DMS 273 (cell line): ENCODE measurements around the gene SHLD2.
"Not testable (repeated sequence)": the region's sequence is repeated elsewhere in the genome, so short reads cannot be mapped to it uniquely, and the experiment has no call there.

Experiments
- DNase-seq: peaks from one replicate; lab custom pipeline; 2025; ENCODE audit not compliant: unreplicated experiment; lab: John Stamatoyannopoulos, UW

The SHLD2 gene

DNA sequence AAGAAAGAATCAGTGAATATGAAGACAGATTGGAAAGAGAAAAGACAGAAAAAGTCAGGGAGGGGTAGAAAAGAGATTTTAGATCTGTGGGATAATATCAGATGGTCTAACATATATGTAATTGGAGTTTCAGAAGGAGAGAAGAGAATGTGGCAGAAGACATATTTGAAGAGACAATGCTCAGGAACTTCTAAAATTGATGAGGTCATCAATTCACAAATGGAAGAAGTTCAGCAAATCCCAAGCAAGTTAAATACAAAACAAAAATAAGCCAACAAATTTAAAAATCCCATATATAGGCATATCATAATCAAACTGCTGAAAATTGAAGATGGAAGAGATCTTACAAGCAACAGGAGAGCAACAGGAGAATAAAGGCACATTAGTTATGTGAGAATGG lies 42.5 kb downstream of the SHLD2 start:
- not testable (repeated sequence) for DNase-seq

DNA sequence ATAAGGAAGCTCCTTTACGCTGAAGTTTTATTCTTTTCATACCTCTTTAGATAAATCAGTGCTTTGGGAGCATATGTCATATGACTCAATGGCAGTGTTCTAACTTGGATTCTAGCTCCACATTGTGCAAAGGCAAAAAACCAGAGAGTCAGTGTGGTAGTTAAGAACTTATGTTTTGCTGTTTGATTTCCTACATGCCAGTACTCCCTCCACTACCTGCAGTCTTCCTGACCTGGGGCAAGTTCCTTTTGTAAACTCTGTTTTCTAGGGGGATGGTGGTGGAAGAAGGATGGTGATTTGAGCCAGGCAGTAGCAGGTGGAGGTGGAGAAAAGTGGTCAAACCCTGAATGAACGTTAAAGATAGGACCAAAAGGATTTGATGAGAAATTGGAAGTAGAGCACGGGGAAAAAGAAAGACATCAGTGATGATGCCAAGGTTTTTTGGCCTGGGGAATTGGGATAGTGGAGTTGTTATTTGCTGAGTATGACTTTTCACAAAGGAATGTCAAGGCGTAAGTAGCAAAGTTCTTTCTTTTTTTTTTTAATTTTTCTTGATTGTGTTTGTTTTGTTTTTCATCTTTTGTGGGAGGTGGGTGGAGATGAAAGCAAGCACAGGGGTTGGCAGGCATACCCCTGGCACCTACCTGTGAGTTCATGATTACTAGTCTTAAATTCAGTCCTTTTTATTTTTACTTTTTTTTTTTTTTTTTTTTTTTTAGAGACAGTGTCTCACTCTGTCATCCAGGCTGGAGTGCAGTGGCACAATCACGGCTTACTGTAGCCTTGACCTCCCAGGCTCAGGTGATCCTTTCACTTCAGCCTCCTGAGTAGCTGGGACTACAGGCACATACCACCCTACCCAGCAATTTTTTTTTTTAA lies 47.5 kb downstream of the SHLD2 start:
- DNase-seq, result not testable (repeated sequence)

DNA sequence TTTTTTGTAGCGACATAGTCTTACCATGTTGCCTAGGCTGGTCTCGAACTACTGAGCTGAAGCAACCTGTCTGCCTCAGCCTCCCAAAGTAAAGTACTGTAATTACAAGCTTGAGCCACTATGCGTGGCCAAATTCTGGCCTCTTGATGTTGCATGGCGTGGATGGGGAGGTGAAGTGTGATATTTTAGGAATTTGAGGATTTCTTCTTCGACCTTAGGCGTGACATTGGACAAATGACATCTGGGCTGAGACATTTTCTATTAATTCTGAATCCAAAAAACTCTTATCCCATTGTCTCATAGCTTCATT lies 48.1 kb downstream of the SHLD2 start:
- DNase-seq, result not testable (repeated sequence)

DNA sequence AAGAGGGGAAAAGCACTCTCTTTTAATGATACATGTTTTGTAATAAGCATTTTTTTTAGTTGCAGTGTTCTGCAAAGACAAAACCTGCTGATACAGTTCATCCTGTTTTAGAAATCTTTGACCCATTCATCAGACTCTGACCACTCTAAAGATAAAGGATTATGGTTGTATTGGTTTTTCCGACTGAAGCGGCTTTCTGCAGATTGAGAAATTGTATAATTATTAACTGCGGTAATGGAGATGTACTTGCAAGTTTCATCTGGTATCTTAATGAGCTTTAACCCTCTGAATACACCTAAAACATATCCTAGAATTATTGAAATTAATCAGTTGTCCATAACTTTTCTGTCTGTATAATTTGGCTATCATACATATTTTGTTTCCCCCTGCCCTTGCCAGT lies 50.6 kb downstream of the SHLD2 start:
- not testable (repeated sequence) for DNase-seq

DNA sequence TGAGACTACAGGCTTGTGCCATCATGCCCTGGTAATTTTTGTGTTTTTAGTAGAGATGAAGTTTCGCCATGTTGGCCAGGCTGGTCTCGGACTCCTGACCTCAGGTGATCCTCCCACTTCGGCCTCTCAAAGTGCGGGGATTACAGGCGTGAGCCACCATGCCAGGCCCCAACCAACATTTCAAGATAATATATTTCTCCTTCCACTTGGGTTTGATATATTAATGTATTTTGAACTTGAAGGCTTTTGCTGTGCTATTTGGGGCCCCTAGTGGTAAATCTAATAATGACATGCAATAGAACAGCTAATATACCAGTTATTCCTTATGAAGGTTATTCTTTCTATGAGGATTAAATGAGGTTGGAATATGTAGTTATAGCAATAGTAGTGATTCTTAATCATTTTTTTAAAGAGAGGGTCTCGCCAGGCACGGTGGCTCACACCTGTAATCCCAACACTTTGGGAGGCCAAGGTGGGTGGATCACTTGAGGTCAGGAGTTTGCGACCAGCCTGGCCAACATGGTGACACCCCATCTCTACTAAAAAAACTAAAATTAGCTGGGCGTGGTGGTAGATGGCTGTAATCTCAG lies 54.1 kb downstream of the SHLD2 start:
- DNase-seq, result not testable (repeated sequence)

DNA sequence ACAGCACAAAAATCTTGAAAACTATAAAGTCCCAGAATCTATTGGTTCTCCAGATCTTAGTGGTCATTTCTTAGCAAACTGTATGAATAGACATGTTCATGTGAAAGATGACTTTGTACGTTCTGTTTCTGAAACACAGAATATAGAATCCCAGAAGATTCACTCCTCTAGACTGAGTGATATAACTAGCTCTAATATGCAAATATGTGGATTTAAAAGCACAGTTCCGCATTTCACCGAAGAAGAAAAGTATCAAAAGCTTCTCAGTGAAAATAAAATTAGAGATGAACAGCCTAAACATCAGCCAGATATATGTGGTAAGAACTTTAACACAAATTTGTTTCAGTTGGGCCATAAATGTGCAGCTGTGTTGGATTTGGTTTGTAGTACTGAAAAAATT lies 56.5 kb downstream of the SHLD2 start:
- DNase-seq, result not testable (repeated sequence)

DNA sequence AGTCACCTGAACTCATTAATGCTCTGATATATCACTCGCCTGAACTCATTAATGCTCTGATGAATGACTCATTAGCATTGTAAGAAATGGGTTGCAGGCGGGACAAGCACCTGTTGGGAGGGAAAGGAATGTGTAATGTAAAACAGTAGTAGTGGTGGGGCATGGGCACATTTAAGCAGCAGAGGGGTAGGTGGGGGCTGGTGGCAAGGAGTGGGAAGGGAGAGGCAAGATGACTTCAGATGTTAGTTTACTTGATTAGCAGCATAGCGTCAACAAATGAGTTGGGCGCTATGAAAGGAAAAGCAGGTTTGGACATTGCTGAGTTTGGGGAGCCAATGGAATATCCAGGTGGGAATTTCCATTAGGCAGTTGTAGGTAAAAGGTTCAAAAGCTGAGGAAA lies 61.8 kb downstream of the SHLD2 start:
- DNase-seq, result not testable (repeated sequence)

DNA sequence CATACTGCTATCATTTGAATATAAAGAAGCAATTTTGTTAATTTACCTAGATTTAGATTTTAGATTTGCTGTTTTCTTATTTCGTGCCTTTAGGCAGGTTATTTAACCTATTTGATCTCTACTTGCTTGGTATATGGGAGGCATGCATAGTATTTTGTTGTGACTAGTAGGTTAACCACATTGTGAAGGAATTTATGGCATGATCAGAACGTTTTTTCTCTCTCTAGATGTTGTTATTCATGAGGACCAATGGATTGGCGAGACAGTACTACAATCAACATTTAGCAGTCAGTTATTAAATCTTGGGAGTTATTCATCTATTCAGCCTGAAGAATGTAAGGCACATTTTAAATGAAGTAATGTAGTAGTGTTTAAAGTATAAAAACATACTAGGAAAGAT lies 62.8 kb downstream of the SHLD2 start:
- not testable (repeated sequence) for DNase-seq

DNA sequence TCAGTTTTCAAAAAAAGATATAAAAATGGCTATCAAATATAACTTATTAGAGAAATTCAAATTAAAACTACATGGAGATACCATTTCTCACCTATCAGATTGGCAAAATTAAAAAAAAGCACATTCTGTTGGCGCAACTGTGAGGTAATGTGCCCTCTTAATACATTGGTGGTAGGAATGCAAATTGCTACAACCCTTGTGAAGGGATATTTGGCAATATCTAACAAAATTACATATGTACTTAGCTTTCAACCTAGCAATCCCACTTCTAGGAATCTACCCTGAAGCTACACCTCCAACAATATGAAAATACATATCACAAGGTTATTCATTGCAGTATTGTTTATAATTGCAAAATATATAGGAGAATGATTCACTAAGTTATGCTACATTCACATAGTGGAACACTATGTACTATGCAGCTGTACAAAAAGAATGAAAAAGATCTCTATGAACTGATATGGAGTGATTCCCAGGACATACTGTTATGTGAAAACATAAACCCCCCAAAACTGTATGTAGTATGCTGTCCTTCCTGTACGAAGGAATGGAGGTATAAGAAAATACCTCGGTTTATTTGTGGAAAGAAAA lies 67.8 kb downstream of the SHLD2 start:
- not testable (repeated sequence) for DNase-seq

DNA sequence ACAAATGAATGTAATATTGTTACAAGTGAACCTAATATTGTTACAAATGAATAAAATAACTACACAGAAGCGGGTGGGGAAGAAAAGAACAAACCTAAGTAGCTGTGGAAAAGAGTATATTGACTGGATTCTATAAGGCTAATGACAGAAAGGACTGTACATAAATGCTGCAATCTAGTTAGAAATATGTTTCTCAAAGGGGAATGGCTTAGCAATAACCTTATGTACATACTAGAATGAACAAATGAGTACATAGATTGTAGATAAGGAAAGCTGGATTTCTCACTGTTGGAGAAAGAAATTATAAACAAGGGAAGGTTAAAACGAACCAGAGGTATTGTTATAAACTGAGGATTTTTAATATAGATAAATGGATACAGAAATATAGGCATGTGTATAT lies 68.4 kb downstream of the SHLD2 start:
- DNase-seq, result not testable (repeated sequence)

DNA sequence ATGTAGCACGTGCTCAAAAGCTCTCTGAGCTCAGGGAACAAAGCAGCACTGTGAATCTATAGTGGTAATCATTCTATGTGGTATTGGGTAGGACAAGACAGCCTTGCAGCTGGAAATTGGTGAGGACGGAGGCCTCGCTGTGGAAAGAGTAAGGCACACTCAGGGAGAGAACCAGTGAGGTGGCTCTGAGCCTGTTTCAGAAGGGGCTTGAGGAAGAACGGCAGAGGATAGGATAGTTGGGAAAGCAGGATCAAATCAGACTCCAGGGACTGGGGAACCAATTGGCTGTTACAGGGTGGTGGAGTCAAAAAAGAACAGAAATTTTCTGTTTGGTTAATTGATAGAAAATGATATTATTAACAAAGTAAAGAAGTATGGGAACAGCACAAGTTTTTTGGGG lies 74.9 kb downstream of the SHLD2 start:
- DNase-seq, result not testable (repeated sequence)

DNA sequence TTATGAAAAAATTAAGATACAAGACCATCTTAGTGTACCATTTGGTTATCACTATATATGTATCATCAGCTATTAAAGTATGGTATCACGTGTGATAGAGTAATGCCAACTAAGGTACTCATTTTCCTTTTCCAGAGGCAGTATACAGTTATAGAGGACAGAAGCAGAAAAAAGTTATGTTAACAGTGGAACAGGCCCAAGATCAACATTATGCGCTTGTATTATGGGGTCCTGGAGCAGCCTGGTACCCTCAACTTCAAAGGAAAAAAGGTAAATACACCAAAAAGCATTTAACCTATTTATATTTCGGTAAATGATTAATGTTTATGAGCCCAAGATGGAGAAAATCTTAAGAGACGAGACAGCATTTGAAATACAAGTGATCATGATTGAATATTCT lies 75.7 kb downstream of the SHLD2 start:
- not testable (repeated sequence) for DNase-seq

DNA sequence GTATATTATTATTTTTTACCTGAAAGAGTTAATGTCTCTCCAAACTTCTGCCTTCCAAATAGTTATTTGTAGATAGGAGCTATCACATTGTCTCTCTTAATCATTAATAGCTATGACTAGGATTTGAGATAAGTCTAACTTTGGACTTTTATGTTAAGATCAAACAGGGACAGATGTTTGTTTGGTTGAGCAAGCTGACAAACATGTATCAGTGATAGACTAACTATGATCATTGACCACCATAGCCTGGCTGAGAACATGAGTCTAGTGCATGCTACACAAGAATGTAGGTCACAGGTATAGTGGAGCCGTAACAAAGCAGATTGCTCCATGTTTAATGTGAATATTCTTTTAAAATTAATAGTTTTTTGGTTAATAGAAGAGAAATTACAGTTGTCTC lies 76.7 kb downstream of the SHLD2 start:
- DNase-seq, result not testable (repeated sequence)

DNA sequence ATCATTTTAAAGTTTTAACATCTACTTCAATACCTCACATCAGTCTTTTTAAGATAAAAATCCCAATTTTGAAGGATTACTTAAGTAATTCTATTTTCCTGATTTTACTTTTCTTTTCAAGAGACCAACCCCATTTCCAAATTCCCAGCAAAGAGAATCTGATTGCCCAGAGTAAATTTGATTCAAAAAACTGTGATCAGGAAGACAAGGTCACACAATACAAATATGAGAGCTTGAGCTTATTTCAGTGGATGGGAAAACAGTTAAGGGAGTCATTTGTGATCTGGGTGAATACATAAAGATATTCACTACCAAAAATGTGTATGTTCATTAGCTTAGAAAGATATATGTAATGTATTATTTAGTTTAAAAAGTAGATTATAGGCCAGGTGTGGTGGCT lies 77.2 kb downstream of the SHLD2 start:
- DNase-seq, result not testable (repeated sequence)

DNA sequence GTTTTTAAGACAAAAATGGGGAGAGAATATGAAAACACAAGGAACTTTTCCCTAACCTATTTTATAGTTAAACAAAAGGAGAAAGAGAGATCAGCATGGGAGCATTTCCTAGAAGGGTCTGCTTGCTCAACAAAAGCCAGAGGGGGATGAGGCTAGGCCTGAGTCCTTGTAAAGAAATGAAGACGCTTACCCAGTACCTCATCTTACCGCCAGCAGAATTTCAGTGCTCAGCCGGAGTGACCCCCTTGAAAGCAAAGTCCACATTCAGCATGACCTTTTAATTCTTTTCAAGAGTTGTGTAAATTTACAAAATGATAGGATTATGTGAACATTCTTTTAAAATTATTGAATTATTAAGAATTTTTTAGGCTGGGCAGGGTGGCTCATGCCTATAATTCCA lies 82.6 kb downstream of the SHLD2 start:
- DNase-seq, result not testable (repeated sequence)

DNA sequence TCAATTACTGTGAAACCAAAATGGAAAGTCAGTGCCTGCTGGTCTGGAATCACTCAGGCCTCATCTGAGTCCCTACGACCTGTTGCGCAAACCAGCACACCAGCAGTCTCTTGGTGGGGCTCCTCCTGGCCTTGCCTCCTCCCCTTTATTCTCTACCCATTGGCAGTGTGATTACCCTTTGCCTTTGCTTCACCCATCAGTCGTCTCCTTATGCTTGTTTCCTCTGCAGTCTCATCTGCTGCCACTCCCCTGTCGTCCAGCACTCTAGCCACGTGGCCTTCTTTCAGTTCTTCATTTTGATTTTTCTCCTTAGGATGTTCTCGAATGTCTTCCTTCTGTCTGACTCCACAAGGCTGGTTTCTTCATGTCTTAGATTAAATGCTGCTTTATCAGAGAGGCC lies 89.4 kb downstream of the SHLD2 start:
- DNase-seq, result not testable (repeated sequence)

DNA sequence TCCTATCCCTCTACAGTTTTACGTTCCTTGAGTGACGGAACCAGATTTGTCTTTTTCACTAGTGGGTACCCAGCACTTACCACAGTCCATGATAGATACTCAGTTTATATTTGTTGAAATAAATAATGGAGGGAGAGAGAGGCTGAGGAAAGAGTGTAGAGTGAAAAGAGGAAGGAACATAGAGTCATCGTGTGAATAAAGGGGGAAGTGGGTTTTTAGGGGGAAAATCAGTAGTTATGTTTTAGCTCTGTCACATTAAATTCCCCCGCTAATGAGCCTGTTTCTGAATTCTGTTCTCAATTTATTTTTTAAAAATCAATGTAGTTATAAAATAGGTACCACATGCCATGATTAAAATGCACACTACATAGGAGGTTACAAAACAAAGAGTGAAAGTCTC lies 91.0 kb downstream of the SHLD2 start:
- not testable (repeated sequence) for DNase-seq

DNA sequence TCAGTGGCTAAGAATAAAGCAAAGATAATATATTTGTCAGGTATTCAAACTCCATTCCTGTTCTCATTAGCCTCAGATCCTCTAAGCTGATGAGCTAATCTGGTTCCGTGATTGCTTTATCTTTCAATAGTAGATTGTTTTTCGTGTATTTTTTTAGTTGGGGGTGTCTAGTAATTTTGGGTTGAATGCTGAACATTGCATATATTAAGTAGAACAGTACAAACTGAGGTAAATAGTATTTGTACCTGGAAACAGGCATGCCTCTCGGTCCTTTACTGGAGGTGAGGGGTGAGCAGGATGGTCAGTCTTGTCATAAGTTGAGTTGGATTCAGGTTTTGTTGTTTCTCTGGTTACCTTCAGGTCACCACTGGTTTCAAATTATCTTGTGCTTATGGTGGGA lies 92.6 kb downstream of the SHLD2 start:
- DNase-seq, result not testable (repeated sequence)

DNA sequence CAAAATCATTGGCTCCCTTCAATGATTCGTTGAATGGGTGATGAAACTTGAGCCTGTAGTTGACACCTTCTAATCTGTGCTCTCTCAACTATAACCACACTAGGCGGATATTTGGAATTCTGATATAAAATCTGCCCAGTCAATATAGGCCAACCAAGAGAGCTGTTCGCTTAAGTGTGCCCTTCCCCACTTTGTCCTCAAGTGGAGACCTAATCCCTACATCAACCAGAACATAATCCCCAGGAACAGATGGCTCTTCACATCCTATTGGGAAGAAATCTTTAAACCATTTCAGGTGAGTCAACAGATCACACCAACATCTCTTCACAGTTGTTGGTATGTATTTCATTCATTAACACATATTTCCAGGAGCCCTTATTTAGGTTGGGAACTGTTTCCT lies 96.8 kb downstream of the SHLD2 start:
- DNase-seq, result not testable (repeated sequence)

DNA sequence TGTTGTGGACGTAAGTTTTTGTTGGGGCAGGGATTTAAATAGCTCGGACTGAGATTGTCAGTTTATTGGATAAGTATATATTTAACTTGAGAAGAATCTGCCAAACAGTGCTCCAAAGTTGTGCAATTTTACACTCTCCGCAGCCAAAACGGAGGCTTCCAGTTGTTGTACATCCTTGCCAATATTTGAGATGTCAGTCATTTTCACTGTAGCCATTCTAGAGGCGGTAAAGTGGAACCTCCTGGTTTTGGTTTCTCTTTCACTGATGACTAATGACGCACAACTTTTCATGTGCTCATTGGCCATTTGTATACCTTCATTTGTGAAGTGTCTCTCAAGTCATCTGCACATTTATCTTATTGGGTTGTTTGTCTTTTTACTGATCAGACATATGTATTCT lies 105.9 kb downstream of the SHLD2 start:
- DNase-seq, result peak; percentile 8

DNA sequence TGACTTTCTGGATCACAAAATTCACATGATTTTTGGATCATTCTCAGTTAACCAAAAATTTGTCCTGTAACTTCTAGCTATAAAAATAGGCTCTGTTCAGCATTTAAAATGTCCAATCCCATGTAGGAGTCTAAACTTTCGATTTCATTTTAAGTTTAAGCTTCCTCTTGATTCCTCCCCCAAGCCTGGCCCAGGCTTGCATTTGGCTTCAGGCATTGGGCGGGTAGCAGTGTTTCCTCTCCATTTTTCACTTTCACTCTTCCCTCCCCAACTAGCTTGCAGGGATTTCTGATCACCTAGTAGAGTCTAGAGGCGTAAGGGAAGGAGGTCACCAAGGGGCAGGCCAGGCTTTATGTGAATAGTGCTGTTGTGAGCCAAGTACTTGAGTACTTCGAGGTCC lies 109.8 kb downstream of the SHLD2 start:
- DNase-seq, result not testable (repeated sequence)

DNA sequence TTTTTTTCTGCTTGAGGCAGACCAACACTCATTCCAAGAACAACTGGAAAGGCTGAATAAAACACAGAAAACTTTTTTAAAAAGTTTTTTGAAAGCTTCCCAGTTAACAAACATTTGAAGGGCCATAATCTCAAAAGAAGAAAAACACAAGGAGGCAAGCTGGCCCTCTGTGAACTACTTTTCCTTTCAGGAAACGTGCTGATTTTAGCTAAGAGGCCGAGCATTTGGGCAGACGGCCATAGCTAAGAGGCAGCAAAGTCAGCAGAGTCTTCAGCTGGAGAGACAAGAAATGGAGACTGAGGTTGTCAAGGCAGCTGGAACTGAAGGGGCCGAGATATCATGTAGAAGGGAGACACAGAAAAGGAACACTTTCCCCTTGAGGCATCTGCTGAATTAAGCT lies 111.9 kb downstream of the SHLD2 start:
- DNase-seq, result not testable (repeated sequence)
